AG04449 (cell line): ENCODE results near the gene KLK5.
"Not testable (repeated sequence)": the region's sequence is repeated elsewhere in the genome, so short reads cannot be mapped to it uniquely, and the experiment has no call there.

ENCODE experiments used
- CTCF ChIA-PET: fragments of 350-600 bp; formaldehyde crosslinking; extraction: SDS; loops from one replicate; lab custom pipeline; 2021; ENCODE audit warnings: antibody characterized with exemption; lab: Yijun Ruan, JAX
- POLR2A ChIA-PET: fragments of 400-600, 350-600 bp; formaldehyde crosslinking; extraction: SDS; loops from one replicate; lab custom pipeline; 2020; ENCODE audit warnings: antibody characterized with exemption, inconsistent platforms; lab: Yijun Ruan, JAX
- DNase-seq: peaks from one replicate; pipeline ENCODE4 v3.0.0-alpha.2; 2010; ENCODE audit warnings: low read depth, low spot score
- H3K4me3 ChIP-seq: 2 replicates; pipeline ENCODE4 v1.5.1; 2011; ENCODE audit warnings: low read depth, mild to moderate bottlenecking, control low read depth, low read length
- CTCF ChIP-seq: IDR thresholded peaks from one replicate; pipeline ENCODE4 v1.5.1; 2011; ENCODE audit warnings: mild to moderate bottlenecking, moderate library complexity, low read length, control low read depth, inconsistent platforms; ENCODE audit not compliant: insufficient read depth; ENCODE audit errors: missing control alignments

Gene KLK5

GRCh38 chr19:50972795-50973376 lies 20.0 kb upstream of the KLK5 start:
- TF ChIP-seq CTCF = no peak

GRCh38 chr19:50969810-50970209 lies 17.0 kb upstream of the KLK5 start:
- POLR2A ChIA-PET, DNase-seq, H3K4me3 ChIP-seq, CTCF ChIA-PET: not testable (repeated sequence)

More at GRCh38 chr19:50972795-50973376, 20.0 kb upstream of the KLK5 start:
- POLR2A ChIA-PET = no interaction called here
- no peak for DNase-seq
- no peak overlapping the region for H3K4me3 ChIP-seq
- CTCF ChIA-PET = no interaction called here

GRCh38 chr19:50969413-50969760 lies 16.5 kb upstream of the KLK5 start, which contains the start of gene KLK6:
Gene KLK6, minus strand, starts transcription at chr19:50969591. Its CDS starts 1,487 bp downstream, at chr19:50968104.
- H3K4me3 ChIP-seq = no peak within 1 kb of the TSS
- no peak for DNase-seq
- ChIA-PET CTCF (no interaction called here), POLR2A (no interaction called here)
- no peak for TF ChIP-seq CTCF

GRCh38 chr19:50968716-50969412 lies 16.0 kb upstream of the KLK5 start:
- POLR2A ChIA-PET = no interaction called here
- no peak overlapping the region for H3K4me3 ChIP-seq
- CTCF ChIA-PET = no interaction called here
- no peak for DNase-seq
- no peak for TF ChIP-seq CTCF

- TF ChIP-seq CTCF = no peak
- POLR2A ChIA-PET = no interaction called here
- H3K4me3 ChIP-seq = no peak overlapping the region
- DNase-seq = no peak
- CTCF ChIA-PET = no interaction called here
Measured at GRCh38 chr19:50967929-50968715, 15.3 kb upstream of the KLK5 start.

- ChIA-PET POLR2A (no interaction called here), CTCF (no interaction called here)
- no peak for DNase-seq
Measured at GRCh38 chr19:50964266-50964665, 11.4 kb upstream of the KLK5 start.

More at GRCh38 chr19:50964266-50964665, 11.4 kb upstream of the KLK5 start:
- no peak for TF ChIP-seq CTCF
- H3K4me3 ChIP-seq = no peak overlapping the region
